H1 (cell line): ENCODE results near the gene CD200R1L.

Experiments used
- ASH2L ChIP-seq: fragments of 200-600, 300-600 bp; sonication (generic); IDR thresholded peaks from one replicate; pipeline ENCODE4 v1.7.1; 2017; ENCODE audit warnings: low read length
- CREB1 ChIP-seq: IDR thresholded peaks from 2 replicates; pipeline ENCODE4 v1.6.1; 2012; ENCODE audit warnings: inconsistent platforms
- POLR2A ChIP-seq, 2 experiments: IDR thresholded peaks; 1 replicate in 1 of 2; 2 replicates in 1 of 2; pipeline ENCODE4 v1.6.1; 2011; ENCODE audit warnings: low read depth in 2 of 2, low read length in 2 of 2, mild to moderate bottlenecking in 2 of 2; ENCODE audit errors: control extremely low read depth in 1 of 2
- RFX5 ChIP-seq: IDR thresholded peaks from 2 replicates; pipeline ENCODE4 v1.6.1; 2011; ENCODE audit warnings: low read depth, low read length, improper control_type of control experiment, borderline replicate concordance
- TF ChIP-seq, protein P1 (sequence below): IDR thresholded peaks from 2 replicates; pipeline ENCODE4 v1.6.1; 2012; ENCODE audit warnings: inconsistent platforms
- TF ChIP-seq, protein P2 (sequence below), 3 experiments: IDR thresholded peaks; 1 replicate in 2 of 3; 2 replicates in 1 of 3; pipeline versions ENCODE4 v1.5.1 to v1.6.1; 2011; ENCODE audit warnings: low read length in 3 of 3, mild to moderate bottlenecking in 3 of 3, inconsistent platforms in 2 of 3, low read depth in 1 of 3, moderate library complexity in 1 of 3; ENCODE audit not compliant: insufficient read depth in 1 of 3; ENCODE audit errors: control extremely low read depth in 1 of 3

DNA sequence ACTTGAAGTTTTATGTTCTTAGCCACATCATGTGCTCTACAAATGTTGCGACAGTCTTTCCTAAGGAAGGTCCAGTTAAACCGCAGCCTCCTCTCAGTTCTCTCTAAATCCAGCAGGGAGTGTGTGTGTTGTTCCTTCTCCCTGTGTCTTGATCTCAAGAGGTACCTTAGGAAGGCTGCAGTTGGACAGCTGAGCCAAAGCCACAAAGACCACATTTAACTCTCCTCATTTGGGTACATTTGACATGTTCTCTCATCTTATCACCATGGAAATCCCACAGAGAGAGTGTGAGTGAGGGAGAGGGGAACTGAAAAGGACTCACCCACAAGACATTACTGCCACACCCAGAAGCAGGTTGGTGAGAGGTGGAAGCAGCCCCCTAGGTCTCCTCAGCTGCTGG lies 79.5 kb downstream of the CD200R1L start:
- TF ChIP-seq RFX5 (no peak), ASH2L (no peak), POLR2A (IDR thresholded peaks at IDR 0.05; ENCODE audit: control extremely low read depth in 1 of 2, low read depth in 2 of 2, low read length in 2 of 2) (no peak), CREB1 (no peak)
- TF ChIP-seq, protein P1, sequence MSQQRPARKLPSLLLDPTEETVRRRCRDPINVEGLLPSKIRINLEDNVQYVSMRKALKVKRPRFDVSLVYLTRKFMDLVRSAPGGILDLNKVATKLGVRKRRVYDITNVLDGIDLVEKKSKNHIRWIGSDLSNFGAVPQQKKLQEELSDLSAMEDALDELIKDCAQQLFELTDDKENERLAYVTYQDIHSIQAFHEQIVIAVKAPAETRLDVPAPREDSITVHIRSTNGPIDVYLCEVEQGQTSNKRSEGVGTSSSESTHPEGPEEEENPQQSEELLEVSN, result no peak
- TF ChIP-seq, protein P2, sequence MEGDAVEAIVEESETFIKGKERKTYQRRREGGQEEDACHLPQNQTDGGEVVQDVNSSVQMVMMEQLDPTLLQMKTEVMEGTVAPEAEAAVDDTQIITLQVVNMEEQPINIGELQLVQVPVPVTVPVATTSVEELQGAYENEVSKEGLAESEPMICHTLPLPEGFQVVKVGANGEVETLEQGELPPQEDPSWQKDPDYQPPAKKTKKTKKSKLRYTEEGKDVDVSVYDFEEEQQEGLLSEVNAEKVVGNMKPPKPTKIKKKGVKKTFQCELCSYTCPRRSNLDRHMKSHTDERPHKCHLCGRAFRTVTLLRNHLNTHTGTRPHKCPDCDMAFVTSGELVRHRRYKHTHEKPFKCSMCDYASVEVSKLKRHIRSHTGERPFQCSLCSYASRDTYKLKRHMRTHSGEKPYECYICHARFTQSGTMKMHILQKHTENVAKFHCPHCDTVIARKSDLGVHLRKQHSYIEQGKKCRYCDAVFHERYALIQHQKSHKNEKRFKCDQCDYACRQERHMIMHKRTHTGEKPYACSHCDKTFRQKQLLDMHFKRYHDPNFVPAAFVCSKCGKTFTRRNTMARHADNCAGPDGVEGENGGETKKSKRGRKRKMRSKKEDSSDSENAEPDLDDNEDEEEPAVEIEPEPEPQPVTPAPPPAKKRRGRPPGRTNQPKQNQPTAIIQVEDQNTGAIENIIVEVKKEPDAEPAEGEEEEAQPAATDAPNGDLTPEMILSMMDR (IDR thresholded peaks at IDR 0.05; ENCODE audit: control extremely low read depth in 1 of 3, insufficient read depth in 1 of 3, low read depth in 1 of 3, low read length in 3 of 3), result no peak
